CD4-positive, alpha-beta T cell (primary cell): ENCODE results near the gene MICAL3. TPM values are rescaled to one million over a fixed set of nuclear protein-coding genes. Genes with fewer than 3 reads are reported as not detected.

Source experiments
- ATAC-seq: fragments of 200-7000 bp; cut with Tn5 transposase; one replicate; pipeline ENCODE4 v1.10.0; 2022; ENCODE audit warnings: mild to moderate bottlenecking; ENCODE audit not compliant: poor library complexity
- CTCF ChIA-PET: fragments of 350-600 bp; sonication (Branson Sonifier 250); formaldehyde crosslinking; loops from one replicate; lab custom pipeline; 2021; ENCODE audit warnings: antibody characterized with exemption, inconsistent platforms; lab: Charles Lee
- POLR2A ChIA-PET: fragments of 350-600 bp; sonication (Branson Sonifier 250); formaldehyde crosslinking; loops from one replicate; lab custom pipeline; 2021; ENCODE audit warnings: antibody characterized with exemption, inconsistent platforms; lab: Charles Lee
- DNase-seq, 14 experiments: peaks; one replicate each; pipeline ENCODE4 v3.0.0-alpha.2; 2013 to 2020; ENCODE audit warnings: mixed read lengths in 2 of 14
- H3K27ac ChIP-seq, 2 donors: one replicate each; pipeline versions ENCODE4 v1.5.1 to v1.7.0; 2013; ENCODE audit warnings: low read length in 2 of 2, low read depth in 1 of 2, mild to moderate bottlenecking in 1 of 2
- H3K27me3 ChIP-seq, 2 experiments: 1 replicate in 1 of 2; 2 replicates in 1 of 2; pipeline versions ENCODE4 v1.6.1 to v1.7.0; 2013; ENCODE audit warnings: low read length in 2 of 2, control low read depth in 1 of 2, mild to moderate bottlenecking in 1 of 2, moderate library complexity in 1 of 2; ENCODE audit not compliant: insufficient read depth in 2 of 2, control insufficient read depth in 1 of 2
- H3K36me3 ChIP-seq: one replicate; pipeline ENCODE4 v1.6.1; 2013; ENCODE audit warnings: low read length, control low read depth; ENCODE audit not compliant: insufficient read depth
- H3K4me1 ChIP-seq: one replicate; pipeline ENCODE4 v1.6.1; 2013; ENCODE audit warnings: low read length, control low read depth; ENCODE audit not compliant: insufficient read depth
- H3K4me3 ChIP-seq: one replicate; pipeline ENCODE4 v1.5.1; 2013; ENCODE audit warnings: mild to moderate bottlenecking, low read length, moderate library complexity
- H3K9me3 ChIP-seq, 2 experiments: 1 replicate in 1 of 2; 2 replicates in 1 of 2; pipeline versions ENCODE4 v1.6.1 to v1.7.0; 2013; ENCODE audit warnings: low read length in 2 of 2, mild to moderate bottlenecking in 2 of 2, control low read depth in 1 of 2, moderate library complexity in 1 of 2; ENCODE audit not compliant: control insufficient read depth in 1 of 2, insufficient read depth in 1 of 2
- H3K27ac Mint-ChIP-seq: one replicate; pipeline ENCODE4 v1.8.0; 2020; ENCODE audit warnings: mixed read lengths
- H3K27me3 Mint-ChIP-seq: one replicate; pipeline ENCODE4 v1.8.0; 2021; ENCODE audit warnings: mixed read lengths
- H3K36me3 Mint-ChIP-seq: one replicate; pipeline ENCODE4 v1.8.0; 2021; ENCODE audit warnings: low read depth, mixed read lengths
- H3K4me1 Mint-ChIP-seq: one replicate; pipeline ENCODE4 v1.8.0; 2021; ENCODE audit warnings: low read depth, mixed read lengths
- H3K4me3 Mint-ChIP-seq: one replicate; pipeline ENCODE4 v1.8.0; 2020; ENCODE audit warnings: mild to moderate bottlenecking, mixed read lengths
- H3K9me3 Mint-ChIP-seq: one replicate; pipeline ENCODE4 v1.8.0; 2020; ENCODE audit warnings: mixed read lengths
- intact Hi-C, 2 experiments: fragments of 100-400 bp; cut with DNase I in 1 of 2; cut with micrococcal nuclease in 1 of 2; formaldehyde crosslinking; loops; one replicate each; pipeline versions ENCODE4 v1.15.1 to v1.9.0; 2023 to 2025; cut with DNase I, micrococcal nuclease
- total RNA-seq, 174 experiments: library from RNA in 2 of 174; stranded (reverse) in 2 of 174; gene quantifications; one replicate each; pipeline ENCODE4 v1.2.3 and lab custom pipeline; 2021 to 2026
- TF ChIP-seq, protein P1 (sequence below): fragments of 200-600 bp; IDR thresholded peaks from one replicate; pipeline ENCODE4 v1.8.0; 2022; ENCODE audit warnings: antibody characterized with exemption, mild to moderate bottlenecking

Gene MICAL3
- total RNA-seq, 2 experiments from 2014 or later, result 9.4 to 9.9 TPM

- peaks cover 8% of the 10 kb centered on the region for H3K4me1 ChIP-seq
- intact Hi-C loops, result loop anchor here (1.0 to 5.0 kb wide), 4 partner anchors 194 to 322 kb away; partner anchors contain the start of genes MICAL3 (in 1 of the 2) and USP18 (in 1 of the 2)
- H3K27me3 ChIP-seq, result no peaks in the 10 kb centered on the region
- H3K27ac ChIP-seq, result no peak overlapping the region
- H3K36me3 ChIP-seq, result peaks cover 4% of the 10 kb centered on the region
- no peaks in the 10 kb centered on the region for H3K9me3 ChIP-seq
- Mint-ChIP-seq H3K9me3 (no peaks in the 10 kb centered on the region), H3K36me3 (peaks cover 6% of the 10 kb centered on the region), H3K27me3 (no peaks in the 10 kb centered on the region), H3K27ac (no peak overlapping the region), H3K4me3 (no peak overlapping the region), H3K4me1 (peaks cover 8% of the 10 kb centered on the region)
- POLR2A ChIA-PET, result interaction anchor here (1.0 to 1.8 kb wide), 3 partner anchors 246 to 320 kb away, joined by 4 to 10 read pairs (median 6); partner anchors contain the start of genes PEX26 and USP18
- TF ChIP-seq, protein P1, sequence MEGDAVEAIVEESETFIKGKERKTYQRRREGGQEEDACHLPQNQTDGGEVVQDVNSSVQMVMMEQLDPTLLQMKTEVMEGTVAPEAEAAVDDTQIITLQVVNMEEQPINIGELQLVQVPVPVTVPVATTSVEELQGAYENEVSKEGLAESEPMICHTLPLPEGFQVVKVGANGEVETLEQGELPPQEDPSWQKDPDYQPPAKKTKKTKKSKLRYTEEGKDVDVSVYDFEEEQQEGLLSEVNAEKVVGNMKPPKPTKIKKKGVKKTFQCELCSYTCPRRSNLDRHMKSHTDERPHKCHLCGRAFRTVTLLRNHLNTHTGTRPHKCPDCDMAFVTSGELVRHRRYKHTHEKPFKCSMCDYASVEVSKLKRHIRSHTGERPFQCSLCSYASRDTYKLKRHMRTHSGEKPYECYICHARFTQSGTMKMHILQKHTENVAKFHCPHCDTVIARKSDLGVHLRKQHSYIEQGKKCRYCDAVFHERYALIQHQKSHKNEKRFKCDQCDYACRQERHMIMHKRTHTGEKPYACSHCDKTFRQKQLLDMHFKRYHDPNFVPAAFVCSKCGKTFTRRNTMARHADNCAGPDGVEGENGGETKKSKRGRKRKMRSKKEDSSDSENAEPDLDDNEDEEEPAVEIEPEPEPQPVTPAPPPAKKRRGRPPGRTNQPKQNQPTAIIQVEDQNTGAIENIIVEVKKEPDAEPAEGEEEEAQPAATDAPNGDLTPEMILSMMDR, result peak; percentile 99
- DNase-seq (peak; percentile 66 to 89 (median 78)), ATAC-seq (peak; percentile 97)
- H3K4me3 ChIP-seq, result no peak overlapping the region
- CTCF ChIA-PET, result interaction anchor here (0.8 to 4.7 kb wide), 3 partner anchors 88 to 246 kb away, joined by 3 to 50 read pairs (median 16); partner anchors contain the start of genes MICAL3 and PEX26
These were observed 194.1 kb downstream of the MICAL3 start for GRCh38 chr22:17830043-17830961.

DNA sequence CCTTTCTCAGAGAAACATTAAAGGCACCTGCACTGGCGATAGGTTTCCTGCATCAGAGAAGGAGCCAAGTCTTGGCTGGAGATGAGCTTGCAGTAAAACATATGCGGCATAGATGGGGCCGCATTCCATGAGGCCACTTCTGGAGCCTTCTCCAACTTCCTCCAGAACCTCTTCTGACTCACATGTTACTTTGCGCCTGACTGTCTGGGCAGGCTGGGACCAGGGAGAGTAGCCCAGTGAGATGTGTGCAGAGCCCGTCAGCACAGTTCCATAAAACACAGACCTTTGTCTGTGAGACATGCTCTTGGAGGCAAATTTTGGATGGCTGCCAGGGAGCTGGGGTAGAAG, 194.7 kb downstream of the MICAL3 start:
- Histone ChIP-seq H3K27me3 (no peaks in the 10 kb centered on the region), H3K27ac (no peak overlapping the region), H3K9me3 (no peaks in the 10 kb centered on the region), H3K4me1 (peaks cover 8% of the 10 kb centered on the region), H3K4me3 (no peak overlapping the region), H3K36me3 (peaks cover 4% of the 10 kb centered on the region)
- ATAC-seq (no peak), DNase-seq (no peak)
- ChIA-PET CTCF (interaction anchor here (3.2 to 4.7 kb wide), 2 partner anchors 195 to 246 kb away, joined by 16 to 50 read pairs; partner anchors contain the start of genes MICAL3 and PEX26), POLR2A (interaction anchor here (1.0 to 1.8 kb wide), 3 partner anchors 246 to 320 kb away, joined by 4 to 10 read pairs (median 6); partner anchors contain the start of genes PEX26 and USP18)
- Mint-ChIP-seq H3K4me1 (peaks cover 8% of the 10 kb centered on the region), H3K4me3 (no peak overlapping the region), H3K9me3 (no peaks in the 10 kb centered on the region), H3K27ac (no peak overlapping the region), H3K27me3 (no peaks in the 10 kb centered on the region), H3K36me3 (peaks cover 6% of the 10 kb centered on the region)
- intact Hi-C loops, result loop anchor here (1.0 to 5.0 kb wide), 4 partner anchors 195 to 323 kb away; partner anchors contain the start of genes MICAL3 (in 1 of the 2) and USP18 (in 1 of the 2)
- TF ChIP-seq, protein P1, result no peak

DNA sequence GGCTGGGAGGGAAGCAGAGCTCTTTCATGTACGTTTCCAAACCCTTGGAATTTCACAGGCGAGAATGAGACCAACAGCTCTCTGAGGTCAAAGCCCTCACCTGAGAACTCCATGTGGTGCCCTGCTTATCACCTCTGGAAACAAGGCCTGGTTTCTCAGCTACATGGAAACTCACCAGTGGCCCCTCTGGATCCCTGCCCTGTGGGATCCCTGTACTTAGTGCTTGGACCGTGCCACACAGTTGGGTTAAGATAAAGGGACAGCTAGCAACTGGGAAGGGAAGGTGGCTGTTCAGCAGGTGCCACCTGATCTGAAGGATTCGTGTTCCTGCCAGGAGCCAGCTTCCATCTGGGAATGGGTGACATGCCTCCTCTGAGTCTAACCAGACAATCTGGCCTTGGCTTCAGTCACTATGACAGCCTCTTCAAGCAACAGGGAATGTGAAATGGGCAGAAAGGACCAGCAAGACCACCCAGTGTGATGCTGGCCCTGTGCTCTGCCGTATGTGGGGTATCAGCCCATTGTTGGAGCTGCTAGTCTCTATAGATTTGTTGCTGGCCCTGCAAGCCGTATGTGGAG, 195.8 kb downstream of the MICAL3 start:
- Histone ChIP-seq H3K27ac (no peak overlapping the region), H3K4me1 (peaks cover 8% of the 10 kb centered on the region), H3K36me3 (peaks cover 4% of the 10 kb centered on the region), H3K4me3 (no peak overlapping the region), H3K9me3 (no peaks in the 10 kb centered on the region), H3K27me3 (no peaks in the 10 kb centered on the region)
- Mint-ChIP-seq H3K36me3 (peaks cover 10% of the 10 kb centered on the region), H3K4me3 (no peak overlapping the region), H3K4me1 (peaks cover 8% of the 10 kb centered on the region), H3K27me3 (no peaks in the 10 kb centered on the region), H3K9me3 (no peaks in the 10 kb centered on the region), H3K27ac (no peak overlapping the region)
- DNase-seq (no peak), ATAC-seq (no peak)
- POLR2A ChIA-PET, result interaction anchor here (1.0 kb wide), 1 partner anchor 249 kb away, joined by 3 read pairs; no protein-coding TSS in a partner anchor
- CTCF ChIA-PET, result interaction anchor here (3.2 to 4.7 kb wide), 2 partner anchors 196 to 247 kb away, joined by 16 to 50 read pairs; partner anchors contain the start of genes MICAL3 and PEX26
- intact Hi-C loops, result no loop called here
- TF ChIP-seq, protein P1, result no peak
